HL-60 (cell line): ENCODE data around the gene NKX2-3.

ENCODE experiments used
- DNase-seq, 2 experiments: peaks; one replicate each; pipeline ENCODE4 v3.0.0-alpha.2; 2010 to 2020; ENCODE audit warnings: low read depth in 1 of 2, low spot score in 1 of 2
- H3K27ac ChIP-seq: fragments of 250-450 bp; sonication (Bioruptor Pico); replicated peaks from 2 replicates; pipeline ENCODE4 v1.5.1; 2020; ENCODE audit warnings: mild to moderate bottlenecking, moderate library complexity
- H3K27me3 ChIP-seq: fragments of 250-450 bp; sonication (Bioruptor Pico); 2 replicates; pipeline ENCODE4 v1.5.1; 2021; ENCODE audit warnings: mild to moderate bottlenecking, moderate library complexity; ENCODE audit not compliant: insufficient read depth, poor library complexity, severe bottlenecking
- H3K4me3 ChIP-seq: replicated peaks from 2 replicates; pipeline ENCODE4 v1.5.1; 2011; ENCODE audit warnings: mild to moderate bottlenecking, control low read depth, low read length; ENCODE audit not compliant: insufficient read depth
- CTCF ChIP-seq: IDR thresholded peaks from one replicate; pipeline ENCODE4 v1.5.1; 2011; ENCODE audit warnings: low read length, control low read depth, inconsistent platforms; ENCODE audit not compliant: insufficient read depth
- GABPA ChIP-seq: IDR thresholded peaks from 2 replicates; pipeline ENCODE4 v1.6.1; 2012; ENCODE audit warnings: low read depth
- POLR2AphosphoS5 ChIP-seq: IDR thresholded peaks from 2 replicates; pipeline ENCODE4 v1.6.1; 2012; ENCODE audit warnings: low read depth
- REST ChIP-seq: IDR thresholded peaks from 2 replicates; pipeline ENCODE4 v1.6.1; 2012; ENCODE audit warnings: low read depth; ENCODE audit not compliant: insufficient replicate concordance
- SPI1 ChIP-seq: IDR thresholded peaks from 2 replicates; pipeline ENCODE4 v1.6.1; 2012; ENCODE audit warnings: low read depth, mild to moderate bottlenecking, borderline replicate concordance

NKX2-3 gene

GRCh38 chr10:99513061-99513460, 19.7 kb upstream of the NKX2-3 start:
- no peak for DNase-seq
- TF ChIP-seq CTCF (no peak), SPI1 (no peak), REST (no peak), GABPA (no peak), POLR2AphosphoS5 (no peak)
- H3K27me3 ChIP-seq = peaks cover 7% of the 10 kb centered on the region
- H3K27ac ChIP-seq = no peak overlapping the region
- no peak overlapping the region for H3K4me3 ChIP-seq

- Histone ChIP-seq H3K27me3 (peaks cover 15% of the 10 kb centered on the region), H3K27ac (no peak overlapping the region), H3K4me3 (no peak overlapping the region)
- DNase-seq = no peak
- TF ChIP-seq CTCF = no peak
- TF ChIP-seq SPI1 = no peak
- TF ChIP-seq GABPA = no peak
- no peak for TF ChIP-seq REST
- TF ChIP-seq POLR2AphosphoS5 = no peak
Observed at GRCh38 chr10:99519690-99520039, 13.1 kb upstream of the NKX2-3 start.

GRCh38 chr10:99520040-99520846, 12.5 kb upstream of the NKX2-3 start:
- H3K27ac ChIP-seq = no peak overlapping the region
- TF ChIP-seq POLR2AphosphoS5 = no peak
- TF ChIP-seq GABPA = no peak
- TF ChIP-seq SPI1 = no peak
- no peak for TF ChIP-seq CTCF
- no peak for TF ChIP-seq REST
- H3K27me3 ChIP-seq = peaks cover 15% of the 10 kb centered on the region
- DNase-seq = peak in 1 of 2 experiments; percentile 15
- H3K4me3 ChIP-seq = no peak overlapping the region
